HCEC 1CT (cell line): ENCODE results near the gene PLD1.
"Not testable (repeated sequence)": the region's sequence is repeated elsewhere in the genome, so short reads cannot be mapped to it uniquely, and the experiment has no call there.

Experiments used
- DNase-seq: peaks from one replicate; pipeline ENCODE4 v3.0.0-alpha.2; 2017

PLD1 gene

GRCh38 chr3:171770689-171771620, 39.3 kb downstream of the PLD1 start:
- peak; percentile 90 for DNase-seq

GRCh38 chr3:171769461-171769860, 40.8 kb downstream of the PLD1 start:
- DNase-seq, result no peak

GRCh38 chr3:171768986-171769385, 41.3 kb downstream of the PLD1 start:
- DNase-seq, result no peak

- DNase-seq, result no peak
These were observed 41.9 kb downstream of the PLD1 start for GRCh38 chr3:171768281-171768900.

- DNase-seq, result no peak
These were observed 44.8 kb downstream of the PLD1 start for GRCh38 chr3:171765511-171765887.

- DNase-seq, result no peak
These were observed 46.9 kb downstream of the PLD1 start for GRCh38 chr3:171763392-171763791.

- DNase-seq, result no peak
These were observed 49.8 kb downstream of the PLD1 start for GRCh38 chr3:171760477-171760876.

GRCh38 chr3:171758109-171758508, 52.2 kb downstream of the PLD1 start:
- no peak for DNase-seq

GRCh38 chr3:171757361-171758034, 52.8 kb downstream of the PLD1 start:
- no peak for DNase-seq

GRCh38 chr3:171755656-171756055, 54.6 kb downstream of the PLD1 start:
- no peak for DNase-seq

GRCh38 chr3:171755015-171755589, 55.2 kb downstream of the PLD1 start:
- DNase-seq, result no peak

- DNase-seq, result peak; percentile 86
These were observed 56.4 kb downstream of the PLD1 start for GRCh38 chr3:171753665-171754408.

- DNase-seq, result no peak
These were observed 57.2 kb downstream of the PLD1 start for GRCh38 chr3:171753025-171753472.

GRCh38 chr3:171752329-171752728, 58.0 kb downstream of the PLD1 start:
- DNase-seq, result no peak

GRCh38 chr3:171749124-171749523, 61.2 kb downstream of the PLD1 start:
- no peak for DNase-seq

GRCh38 chr3:171748064-171748924, 62.0 kb downstream of the PLD1 start:
- no peak for DNase-seq

GRCh38 chr3:171747223-171747920, 62.9 kb downstream of the PLD1 start:
- DNase-seq, result no peak

- not testable (repeated sequence) for DNase-seq
These were observed 63.7 kb downstream of the PLD1 start for GRCh38 chr3:171746320-171747222.

GRCh38 chr3:171745577-171746319, 64.5 kb downstream of the PLD1 start:
- DNase-seq, result no peak
